ENCODE data around the gene ERBB2. TPM values are rescaled to one million over a fixed set of nuclear protein-coding genes. Genes with fewer than 3 reads are reported as not detected.

The ERBB2 gene
- 73.2 TPM for polyA plus RNA-seq (2013, experiment 1 of 2)
- polyA plus RNA-seq (2013, experiment 2 of 2), result 72.9 TPM

GRCh38 chr17:39699818-39700147, at the start of gene ERBB2:
TSS of gene ERBB2 (plus strand) at chr17:39700064. CDS start at chr17:39700239, 175 bp downstream.
- peak within 1 kb of the TSS; percentile 20 for H3K27ac ChIP-seq (ENCODE audit: low read depth, low read length)
- no peaks in the 10 kb centered on the region for H3K36me3 ChIP-seq (ENCODE audit: control insufficient read depth, insufficient read depth, low read length)
- peak within 1 kb of the TSS; percentile 70 for H3K4me3 ChIP-seq (ENCODE audit: low read length)
- peak within 1 kb of the TSS; percentile 85 for H3K9ac ChIP-seq (ENCODE audit: low read length)
- H3K18ac ChIP-seq (ENCODE audit: low read length), result peak within 1 kb of the TSS; percentile 63
- H3K4me1 ChIP-seq (ENCODE audit: control insufficient read depth, low read depth, low read length), result peaks cover 20% of the 10 kb centered on the region
- H2BK120ac ChIP-seq (ENCODE audit: low read depth, low read length), result no peak within 1 kb of the TSS
- no CpG with 5 or more reads among the region's 20 CpGs for WGBS (ENCODE audit: extremely low coverage, insufficient coverage, low lambda C conversion rate)
- no peak within 1 kb of the TSS for H2AK5ac ChIP-seq (ENCODE audit: low read length)
- H4K8ac ChIP-seq (ENCODE audit: low read depth, low read length), result peak within 1 kb of the TSS; percentile 70
- H2BK5ac ChIP-seq (ENCODE audit: low read length), result peak within 1 kb of the TSS; percentile 64
- H3K4me2 ChIP-seq (ENCODE audit: low read length), result peak within 1 kb of the TSS; percentile 84
- peak; percentile 90 for DNase-seq
- H2BK15ac ChIP-seq (replicated peaks; ENCODE audit: low read depth), result no peak within 1 kb of the TSS
- H3K23ac ChIP-seq (ENCODE audit: low read length), result no peak within 1 kb of the TSS
- H3K79me1 ChIP-seq (ENCODE audit: low read length), result peaks cover 5% of the 10 kb centered on the region
- H3K56ac ChIP-seq (ENCODE audit: low read length), result peak within 1 kb of the TSS; percentile 90
- H3K4ac ChIP-seq (ENCODE audit: low read depth, low read length), result peak within 1 kb of the TSS; percentile 93
- H4K5ac ChIP-seq (ENCODE audit: low read length), result no peak within 1 kb of the TSS
- no peaks in the 10 kb centered on the region for H3K27me3 ChIP-seq (ENCODE audit: insufficient read depth, low read length, poor library complexity)
- peaks cover 44% of the 10 kb centered on the region for H3K79me2 ChIP-seq (ENCODE audit: control insufficient read depth, insufficient read depth, low read length)

GRCh38 chr17:39650121-39650579, 49.7 kb upstream of the ERBB2 start:
- H3K4me3 ChIP-seq (ENCODE audit: low read length), result no peak overlapping the region
- H2BK15ac ChIP-seq (replicated peaks; ENCODE audit: low read depth), result no peak overlapping the region
- H3K4me1 ChIP-seq (ENCODE audit: control insufficient read depth, low read depth, low read length), result peaks cover 13% of the 10 kb centered on the region
- H3K4me2 ChIP-seq (ENCODE audit: low read length), result no peak overlapping the region
- no peak overlapping the region for H2BK5ac ChIP-seq (ENCODE audit: low read length)
- peaks cover 4% of the 10 kb centered on the region for H3K79me1 ChIP-seq (ENCODE audit: low read length)
- no peaks in the 10 kb centered on the region for H3K27me3 ChIP-seq (ENCODE audit: insufficient read depth, low read length, poor library complexity)
- H3K36me3 ChIP-seq (ENCODE audit: control insufficient read depth, insufficient read depth, low read length), result no peaks in the 10 kb centered on the region
- no peak overlapping the region for H2BK120ac ChIP-seq (ENCODE audit: low read depth, low read length)
- no peak overlapping the region for H3K27ac ChIP-seq (ENCODE audit: low read depth, low read length)
- H3K79me2 ChIP-seq (ENCODE audit: control insufficient read depth, insufficient read depth, low read length), result no peaks in the 10 kb centered on the region
- no peak overlapping the region for H3K23ac ChIP-seq (ENCODE audit: low read length)
- no peak overlapping the region for H4K8ac ChIP-seq (ENCODE audit: low read depth, low read length)
- no peak overlapping the region for H2AK5ac ChIP-seq (ENCODE audit: low read length)
- H3K4ac ChIP-seq (ENCODE audit: low read depth, low read length), result no peak overlapping the region
- no peak overlapping the region for H4K5ac ChIP-seq (ENCODE audit: low read length)
- no peak overlapping the region for H3K18ac ChIP-seq (ENCODE audit: low read length)
- WGBS (ENCODE audit: extremely low coverage, insufficient coverage, low lambda C conversion rate), result no CpG with 5 or more reads among the region's 11 CpGs
- DNase-seq, result no peak
- H3K56ac ChIP-seq (ENCODE audit: low read length), result no peak overlapping the region
- no peak overlapping the region for H3K9ac ChIP-seq (ENCODE audit: low read length)

GRCh38 chr17:39651923-39652586, 47.8 kb upstream of the ERBB2 start:
- H3K18ac ChIP-seq (ENCODE audit: low read length), result no peak overlapping the region
- peaks cover 4% of the 10 kb centered on the region for H3K79me1 ChIP-seq (ENCODE audit: low read length)
- no peak overlapping the region for H2BK5ac ChIP-seq (ENCODE audit: low read length)
- DNase-seq, result no peak
- no peak overlapping the region for H3K4ac ChIP-seq (ENCODE audit: low read depth, low read length)
- H4K8ac ChIP-seq (ENCODE audit: low read depth, low read length), result no peak overlapping the region
- no peak overlapping the region for H3K23ac ChIP-seq (ENCODE audit: low read length)
- peak overlapping the region; percentile 74 for H3K56ac ChIP-seq (ENCODE audit: low read length)
- H3K4me2 ChIP-seq (ENCODE audit: low read length), result no peak overlapping the region
- H2BK120ac ChIP-seq (ENCODE audit: low read depth, low read length), result no peak overlapping the region
- no CpG with 5 or more reads among the region's 8 CpGs for WGBS (ENCODE audit: extremely low coverage, insufficient coverage, low lambda C conversion rate)
- H2AK5ac ChIP-seq (ENCODE audit: low read length), result no peak overlapping the region
- H3K27me3 ChIP-seq (ENCODE audit: insufficient read depth, low read length, poor library complexity), result no peaks in the 10 kb centered on the region
- H3K9ac ChIP-seq (ENCODE audit: low read length), result peak overlapping the region; percentile 49
- H3K4me3 ChIP-seq (ENCODE audit: low read length), result no peak overlapping the region
- no peaks in the 10 kb centered on the region for H3K36me3 ChIP-seq (ENCODE audit: control insufficient read depth, insufficient read depth, low read length)
- no peak overlapping the region for H2BK15ac ChIP-seq (replicated peaks; ENCODE audit: low read depth)
- H4K5ac ChIP-seq (ENCODE audit: low read length), result no peak overlapping the region
- H3K4me1 ChIP-seq (ENCODE audit: control insufficient read depth, low read depth, low read length), result peaks cover 10% of the 10 kb centered on the region
- no peak overlapping the region for H3K27ac ChIP-seq (ENCODE audit: low read depth, low read length)
- H3K79me2 ChIP-seq (ENCODE audit: control insufficient read depth, insufficient read depth, low read length), result no peaks in the 10 kb centered on the region

- Histone ChIP-seq H3K56ac (ENCODE audit: low read length) (peak overlapping the region; percentile 74), H2AK5ac (ENCODE audit: low read length) (no peak overlapping the region), H3K79me2 (ENCODE audit: control insufficient read depth, insufficient read depth, low read length) (no peaks in the 10 kb centered on the region), H3K4ac (ENCODE audit: low read depth, low read length) (no peak overlapping the region), H3K79me1 (ENCODE audit: low read length) (peaks cover 3% of the 10 kb centered on the region), H3K4me2 (ENCODE audit: low read length) (no peak overlapping the region), H3K9ac (ENCODE audit: low read length) (peak overlapping the region; percentile 59), H2BK5ac (ENCODE audit: low read length) (peak overlapping the region; percentile 55), H3K36me3 (ENCODE audit: control insufficient read depth, insufficient read depth, low read length) (no peaks in the 10 kb centered on the region), H2BK15ac (replicated peaks; ENCODE audit: low read depth) (no peak overlapping the region), H2BK120ac (ENCODE audit: low read depth, low read length) (no peak overlapping the region), H4K5ac (ENCODE audit: low read length) (no peak overlapping the region), H3K27me3 (ENCODE audit: insufficient read depth, low read length, poor library complexity) (no peaks in the 10 kb centered on the region), H3K18ac (ENCODE audit: low read length) (no peak overlapping the region), H3K4me3 (ENCODE audit: low read length) (no peak overlapping the region), H3K23ac (ENCODE audit: low read length) (no peak overlapping the region), H4K8ac (ENCODE audit: low read depth, low read length) (no peak overlapping the region), H3K4me1 (ENCODE audit: control insufficient read depth, low read depth, low read length) (peaks cover 10% of the 10 kb centered on the region), H3K27ac (ENCODE audit: low read depth, low read length) (peak overlapping the region; percentile 66)
- DNase-seq, result peak; percentile 85
- no CpG with 5 or more reads among the region's 7 CpGs for WGBS (ENCODE audit: extremely low coverage, insufficient coverage, low lambda C conversion rate)
Measured at GRCh38 chr17:39652587-39653315, 47.1 kb upstream of the ERBB2 start.

- WGBS (ENCODE audit: extremely low coverage, insufficient coverage, low lambda C conversion rate), result no CpG with 5 or more reads among the region's 12 CpGs
- Histone ChIP-seq H4K8ac (ENCODE audit: low read depth, low read length) (no peak overlapping the region), H3K9ac (ENCODE audit: low read length) (peak overlapping the region; percentile 59), H3K23ac (ENCODE audit: low read length) (no peak overlapping the region), H3K79me2 (ENCODE audit: control insufficient read depth, insufficient read depth, low read length) (no peaks in the 10 kb centered on the region), H3K27me3 (ENCODE audit: insufficient read depth, low read length, poor library complexity) (no peaks in the 10 kb centered on the region), H3K56ac (ENCODE audit: low read length) (peak overlapping the region; percentile 65), H4K5ac (ENCODE audit: low read length) (no peak overlapping the region), H3K4me1 (ENCODE audit: control insufficient read depth, low read depth, low read length) (peaks cover 10% of the 10 kb centered on the region), H3K79me1 (ENCODE audit: low read length) (peaks cover 3% of the 10 kb centered on the region), H3K4ac (ENCODE audit: low read depth, low read length) (no peak overlapping the region), H3K4me3 (ENCODE audit: low read length) (no peak overlapping the region), H3K36me3 (ENCODE audit: control insufficient read depth, insufficient read depth, low read length) (no peaks in the 10 kb centered on the region), H2BK120ac (ENCODE audit: low read depth, low read length) (no peak overlapping the region), H3K4me2 (ENCODE audit: low read length) (no peak overlapping the region), H2AK5ac (ENCODE audit: low read length) (peak overlapping the region; percentile 22), H2BK5ac (ENCODE audit: low read length) (peak overlapping the region; percentile 55), H2BK15ac (replicated peaks; ENCODE audit: low read depth) (no peak overlapping the region), H3K18ac (ENCODE audit: low read length) (no peak overlapping the region), H3K27ac (ENCODE audit: low read depth, low read length) (peak overlapping the region; percentile 66)
- DNase-seq, result no peak
Measured at GRCh38 chr17:39653316-39653661, 46.6 kb upstream of the ERBB2 start.
